ENCODE results near the gene RPN1.
A peak's percentile ranks its signal among the peaks of the same experiment; 100 is the strongest.

Gene RPN1

DNA sequence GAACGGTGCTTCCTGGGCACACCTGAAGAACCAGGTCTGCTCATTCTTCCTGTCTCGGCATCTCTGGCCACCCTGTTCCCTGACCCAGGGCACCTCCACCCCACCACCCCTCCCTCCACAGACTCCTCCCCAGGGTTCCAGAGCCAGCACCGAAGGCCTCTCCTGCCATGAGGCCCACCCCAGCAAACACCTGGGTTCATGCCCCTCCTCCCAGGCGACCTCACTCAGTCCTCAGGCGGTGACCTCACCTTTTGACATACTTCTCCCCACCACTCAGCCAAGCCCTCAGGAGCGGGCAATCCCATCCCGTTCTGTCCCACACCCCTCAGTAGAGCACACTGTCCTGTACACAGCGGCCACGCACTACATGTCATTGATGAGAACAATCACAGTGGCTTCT lies 72.3 kb downstream of the RPN1 start:
- no peak for DNase-seq
- ATAC-seq: no peak

DNA sequence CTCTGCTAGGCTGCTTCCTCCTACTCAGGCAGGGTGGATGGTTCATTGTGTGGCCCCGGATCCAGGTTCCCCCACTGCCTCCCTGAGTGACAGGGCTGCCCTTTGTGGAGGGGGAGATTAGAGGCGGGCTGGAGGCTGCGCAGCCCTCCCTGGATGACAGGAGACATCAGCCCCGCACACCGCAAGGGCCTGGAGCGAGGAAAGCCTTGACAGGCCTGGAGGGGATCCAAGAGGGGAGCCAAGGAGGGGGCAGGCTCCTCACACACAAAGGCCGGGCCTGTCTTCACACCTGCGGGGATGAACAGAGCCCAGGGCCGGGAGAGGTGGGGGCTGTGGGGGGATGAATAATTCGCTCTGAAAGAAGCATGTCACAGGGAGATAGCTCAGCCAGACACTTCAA lies 72.9 kb downstream of the RPN1 start:
- no peak for DNase-seq
- ATAC-seq: no peak

DNA sequence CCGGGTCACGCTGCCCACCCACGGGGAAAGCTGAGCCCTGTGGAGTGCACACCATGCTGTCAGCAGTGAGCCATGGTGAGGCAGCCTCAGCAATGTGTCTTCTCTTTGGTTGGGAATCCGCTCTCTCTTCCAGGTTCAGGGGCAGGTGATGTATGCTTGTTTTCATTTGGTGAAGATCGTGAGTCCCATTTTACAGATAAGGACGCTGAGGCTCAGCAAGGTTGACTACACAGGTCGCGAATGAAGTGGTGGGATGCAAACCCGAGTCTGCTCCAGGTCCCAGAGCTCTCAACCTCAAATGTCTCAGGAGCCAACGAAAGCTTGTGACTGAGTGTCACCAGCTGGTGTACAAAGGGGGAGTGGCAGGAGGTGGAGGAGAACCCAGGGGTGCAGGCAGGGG lies 74.3 kb downstream of the RPN1 start:
- ATAC-seq (no peak), DNase-seq (no peak)

DNA sequence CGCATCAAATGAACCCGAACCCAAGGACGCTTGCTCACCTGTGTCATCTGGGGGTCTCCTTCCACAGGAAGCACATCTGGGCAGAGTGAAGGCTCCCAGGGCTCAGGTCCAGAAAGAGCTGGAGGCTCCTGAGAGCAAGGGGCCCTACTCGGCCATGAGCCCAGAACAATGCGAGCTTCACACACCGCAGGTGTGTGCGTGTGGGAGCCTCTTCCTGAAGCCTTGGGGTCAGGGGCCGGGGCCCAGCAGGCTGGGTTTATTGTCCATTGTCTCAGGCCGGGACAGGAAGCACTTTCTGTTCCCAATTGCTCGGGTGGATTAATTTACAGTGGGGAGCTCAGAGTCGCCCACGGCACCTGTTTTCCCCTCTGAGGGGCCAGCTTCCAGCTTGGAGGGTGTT lies 74.8 kb downstream of the RPN1 start:
- ATAC-seq: no peak
- DNase-seq: no peak

DNA sequence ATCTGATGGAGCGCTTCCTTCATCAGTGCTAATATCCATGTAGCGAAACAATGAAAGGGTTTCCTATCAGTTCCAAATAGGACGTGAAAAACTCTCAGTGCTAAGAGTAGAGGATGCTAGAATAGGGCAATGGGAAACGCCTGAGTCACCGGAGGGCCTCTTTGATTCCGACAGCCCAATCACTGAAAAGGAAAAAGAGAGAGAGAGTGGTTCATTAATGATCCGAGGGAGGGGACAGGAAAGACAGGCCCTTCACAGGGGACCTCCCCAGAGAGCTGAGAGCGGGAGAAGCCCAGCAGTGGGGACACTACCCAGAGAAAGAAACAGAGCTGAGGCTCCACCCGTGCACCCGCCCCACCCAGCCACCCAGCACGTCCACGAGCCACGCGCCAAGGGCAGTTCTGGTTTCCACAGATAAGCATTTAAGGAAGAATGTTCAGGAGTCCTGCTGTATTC lies 76.9 kb downstream of the RPN1 start:
- DNase-seq (peak; percentile 23), ATAC-seq (peak; percentile 30)

DNA sequence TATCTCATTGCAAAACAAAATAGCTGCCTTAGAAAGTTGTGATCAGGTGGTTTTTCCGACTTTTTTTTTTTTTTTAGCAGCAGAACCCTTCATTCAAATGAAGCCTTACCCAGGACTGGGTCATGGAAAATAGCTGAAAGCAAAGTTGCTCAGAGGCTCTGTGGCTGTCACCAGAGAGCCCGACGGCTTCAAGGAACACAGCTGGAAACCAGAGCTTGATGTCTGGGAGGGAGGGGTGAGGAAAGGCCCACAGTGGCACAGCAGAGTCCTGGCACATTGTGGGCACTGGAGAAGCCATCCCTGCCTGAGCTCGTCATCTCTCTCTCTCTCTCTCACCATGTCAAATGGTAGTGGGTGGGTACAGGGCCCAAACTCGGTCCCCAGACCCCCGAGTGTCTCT lies 77.5 kb downstream of the RPN1 start:
- DNase-seq: peak; percentile 50
- ATAC-seq: peak; percentile 75

DNA sequence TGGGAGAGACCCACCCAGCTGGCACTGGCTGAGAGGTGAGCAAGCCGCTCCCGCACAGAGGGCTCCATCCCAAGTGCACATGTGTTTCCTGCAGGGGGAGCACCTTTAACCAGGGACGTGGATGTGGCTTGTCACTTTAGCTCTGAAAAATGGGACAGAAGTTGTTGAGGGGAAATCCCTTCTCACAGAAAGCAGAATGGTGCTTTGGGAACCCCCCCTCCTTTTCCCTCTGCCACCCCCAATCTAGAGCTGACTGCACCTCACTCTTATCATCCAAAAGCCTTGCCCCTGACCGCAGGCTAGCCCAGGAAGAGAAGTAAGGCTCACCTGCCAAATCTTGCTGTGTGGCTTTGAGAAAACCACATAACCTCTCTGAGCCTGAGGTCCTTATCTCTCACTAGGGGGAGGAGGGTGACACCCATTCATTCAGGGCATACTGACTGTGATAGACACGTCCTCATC lies 77.9 kb downstream of the RPN1 start:
- DNase-seq (peak; percentile 72), ATAC-seq (peak; percentile 86)

DNA sequence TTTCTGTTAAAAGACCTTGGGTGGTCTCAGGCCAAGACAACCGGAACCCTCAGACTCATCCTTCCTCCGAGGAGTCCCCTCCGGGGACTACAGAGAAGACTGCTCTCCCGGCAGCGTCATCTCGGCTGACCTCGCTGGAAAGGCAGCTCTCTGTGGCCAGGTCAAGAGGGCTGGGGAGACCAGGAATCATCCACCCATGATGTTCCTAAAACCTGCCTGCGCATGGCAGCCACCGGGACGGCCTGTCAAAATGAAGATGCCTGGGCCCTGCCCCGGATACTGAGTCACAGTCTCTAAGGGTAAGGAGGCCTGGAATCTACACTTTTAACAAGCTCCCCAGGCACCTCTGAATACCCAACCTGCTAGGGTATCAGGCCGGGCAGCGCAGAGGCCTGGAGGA lies 78.6 kb downstream of the RPN1 start:
- no peak for ATAC-seq
- DNase-seq: no peak
